Naive thymus-derived CD8-positive, alpha-beta T cell (primary cell): ENCODE results near the gene ATP8B3. TPM values are rescaled to one million over a fixed set of nuclear protein-coding genes. Genes with fewer than 3 reads are reported as not detected.

Experiments used
- ATAC-seq, 2 donors: fragments of 150-1000 bp; cut with Tn5 transposase in 1 of 2; sonication (Bioruptor Pico), chemical (Tn5 transposase) in 1 of 2; 1 replicate in 1 of 2; 2 replicates in 1 of 2; pipeline ENCODE4 v1.10.0; 2021; ENCODE audit warnings: mild to moderate bottlenecking in 2 of 2, moderate library complexity in 2 of 2
- POLR2A ChIA-PET: fragments of 350-600 bp; sonication (Branson Sonifier 250); formaldehyde crosslinking; loops from one replicate; lab custom pipeline; 2021; ENCODE audit warnings: antibody characterized with exemption; lab: Charles Lee
- DNase-seq, 10 donors: peaks; one replicate each; pipeline versions ENCODE4 v3.0.0 to v3.0.0-alpha.2; 2020 to 2022
- H3K27ac Mint-ChIP-seq, 10 donors: one replicate each; pipeline ENCODE4 v1.8.0; 2020 to 2022; ENCODE audit warnings: mild to moderate bottlenecking in 10 of 10, mixed read lengths in 10 of 10, moderate library complexity in 4 of 10, inconsistent platforms in 1 of 10
- H3K27me3 Mint-ChIP-seq, 5 donors: one replicate each; pipeline ENCODE4 v1.8.0; 2021 to 2022; ENCODE audit warnings: mixed read lengths in 5 of 5
- H3K36me3 Mint-ChIP-seq, 3 donors: one replicate each; pipeline ENCODE4 v1.8.0; 2020 to 2022; ENCODE audit warnings: mixed read lengths in 3 of 3, mild to moderate bottlenecking in 2 of 3, inconsistent platforms in 1 of 3
- H3K4me1 Mint-ChIP-seq, 4 donors: one replicate each; pipeline ENCODE4 v1.8.0; 2021 to 2022; ENCODE audit warnings: mixed read lengths in 4 of 4
- H3K4me3 Mint-ChIP-seq, 10 donors: one replicate each; pipeline ENCODE4 v1.8.0; 2020 to 2022; ENCODE audit warnings: mild to moderate bottlenecking in 10 of 10, mixed read lengths in 10 of 10, moderate library complexity in 6 of 10, inconsistent platforms in 1 of 10
- H3K9me3 Mint-ChIP-seq, 9 donors: one replicate each; pipeline ENCODE4 v1.8.0; 2020 to 2022; ENCODE audit warnings: mixed read lengths in 9 of 9, mild to moderate bottlenecking in 3 of 9, inconsistent platforms in 1 of 9, moderate library complexity in 1 of 9
- polyA plus RNA-seq, 3 donors: library from polyadenylated mRNA; unstranded; fragments of 300-500 nt; fragmentation: Illumina TruSeq; gene quantifications; one replicate each; pipeline ENCODE4 v1.2.3, GENCODE V29; 2021
- total RNA-seq, 8 experiments: library from RNA in 2 of 8; stranded (reverse) in 2 of 8; gene quantifications; one replicate each; pipeline ENCODE4 v1.2.3 and lab custom pipeline; 2021 to 2026

The ATP8B3 gene
- total and polyA plus RNA-seq, 5 experiments from 2014 or later, result 0.52 to 1.8 (median 1.3) TPM

DNA sequence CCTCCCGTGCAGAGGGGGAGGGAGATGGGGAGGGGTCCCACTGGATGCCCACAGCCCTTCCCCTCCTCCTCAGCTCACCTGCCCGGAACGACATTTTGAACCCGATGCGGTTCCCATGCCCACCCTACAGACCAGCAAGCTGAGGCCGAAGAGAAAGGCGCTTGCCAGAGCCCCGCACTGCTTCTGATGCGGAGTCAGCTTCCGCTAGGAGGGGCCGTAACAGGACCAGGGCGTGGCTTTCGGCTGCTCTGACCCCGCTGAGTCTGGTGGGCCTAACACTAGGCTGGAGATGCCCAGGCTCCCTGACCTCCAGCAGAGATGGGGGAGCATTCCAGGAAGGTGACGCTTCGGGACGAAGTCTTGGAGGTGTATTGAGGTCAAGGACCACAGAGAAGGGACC, 52.1 kb downstream of the ATP8B3 start:
- ATAC-seq (no peak), DNase-seq (no peak)
- H3K36me3 Mint-ChIP-seq, result peaks cover 0 to 7% (median 0%) of the 10 kb centered on the region in 3 donors
- H3K27ac Mint-ChIP-seq, result no peak overlapping the region
- H3K27me3 Mint-ChIP-seq, result peaks cover 25 to 87% (median 46%) of the 10 kb centered on the region in 5 donors
- POLR2A ChIA-PET, result no interaction called here
- peaks cover 2 to 15% (median 8%) of the 10 kb centered on the region in 4 donors for H3K4me1 Mint-ChIP-seq
- H3K4me3 Mint-ChIP-seq, result no peak overlapping the region
- peaks cover 0 to 2% (median 0%) of the 10 kb centered on the region in 9 donors for H3K9me3 Mint-ChIP-seq

DNA sequence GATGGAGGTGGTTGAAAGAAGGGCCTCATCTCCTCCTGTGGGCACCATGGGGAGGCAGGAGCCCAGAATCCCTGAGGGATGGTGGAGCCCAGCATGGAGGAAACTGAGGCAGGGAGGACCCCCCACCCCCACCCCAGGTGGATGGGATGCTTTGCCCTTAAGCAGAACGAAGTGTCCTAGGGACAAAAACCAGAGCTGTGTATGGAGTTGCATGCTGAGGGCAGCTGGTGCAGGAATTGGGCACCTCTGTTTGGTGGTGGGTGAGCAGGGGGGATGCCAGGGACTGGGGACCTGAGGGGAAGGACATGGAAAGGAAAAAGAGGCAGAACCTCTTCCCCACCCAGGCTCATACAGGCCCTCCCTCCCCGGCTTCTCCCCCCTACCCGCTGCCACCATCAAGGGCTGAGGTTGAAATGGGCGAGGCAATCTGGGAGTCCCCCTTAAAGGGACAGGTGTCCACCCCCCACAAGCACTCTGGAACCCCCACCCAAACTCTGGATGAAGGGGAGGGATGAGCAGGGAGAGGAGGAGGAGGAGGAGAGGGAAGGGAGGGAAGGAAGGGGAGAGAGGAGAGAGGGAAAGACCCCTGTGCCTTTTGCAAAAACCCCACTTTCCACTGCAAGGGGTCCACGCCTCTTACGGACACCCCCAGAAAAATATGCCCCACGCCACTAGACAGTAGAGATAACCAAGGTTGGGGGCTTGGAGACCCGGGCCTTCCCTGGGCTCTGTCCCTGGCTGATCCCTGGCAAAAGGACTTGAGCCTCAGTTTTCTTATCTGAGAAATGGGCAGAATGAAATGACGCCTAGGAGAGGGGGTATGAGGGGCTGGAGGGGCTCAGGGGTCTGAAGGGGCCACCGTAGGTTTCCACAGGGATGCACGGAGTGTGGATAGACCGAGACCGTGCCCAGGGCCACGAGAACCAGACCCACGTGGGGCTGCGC, 52.8 kb downstream of the ATP8B3 start:
- Mint-ChIP-seq H3K9me3 (peaks cover 0 to 2% (median 0%) of the 10 kb centered on the region in 9 donors), H3K4me1 (peaks cover 2 to 15% (median 8%) of the 10 kb centered on the region in 4 donors), H3K27ac (no peak overlapping the region), H3K27me3 (peaks cover 25 to 83% (median 42%) of the 10 kb centered on the region in 5 donors), H3K4me3 (no peak overlapping the region), H3K36me3 (peaks cover 0 to 7% (median 0%) of the 10 kb centered on the region in 3 donors)
- no peak for ATAC-seq
- POLR2A ChIA-PET, result no interaction called here
- no peak for DNase-seq

DNA sequence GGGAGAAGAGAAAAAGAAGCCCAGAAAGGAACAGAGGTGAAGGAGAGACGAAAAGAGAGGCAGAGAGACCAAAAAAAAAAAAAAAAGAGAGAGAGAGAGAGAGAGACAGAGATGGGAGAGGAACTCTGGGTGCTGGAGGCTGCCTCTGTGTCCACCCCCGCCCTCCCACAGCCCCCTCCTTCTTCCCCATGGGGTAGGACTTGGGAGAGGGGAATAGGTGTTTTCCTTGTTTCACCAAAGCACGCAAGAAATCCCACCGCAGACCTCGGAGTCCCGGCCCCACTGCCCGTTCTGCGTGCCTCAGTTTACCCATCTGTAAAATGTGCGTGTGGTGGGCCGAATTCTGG, 53.9 kb downstream of the ATP8B3 start:
- peaks cover 21 to 73% (median 37%) of the 10 kb centered on the region in 5 donors for H3K27me3 Mint-ChIP-seq
- no peak overlapping the region for H3K27ac Mint-ChIP-seq
- no peak overlapping the region for H3K4me3 Mint-ChIP-seq
- H3K4me1 Mint-ChIP-seq, result peaks cover 2 to 15% (median 8%) of the 10 kb centered on the region in 4 donors
- DNase-seq (no peak), ATAC-seq (no peak)
- H3K9me3 Mint-ChIP-seq, result peaks cover 0 to 2% (median 0%) of the 10 kb centered on the region in 9 donors
- H3K36me3 Mint-ChIP-seq, result peaks cover 0 to 7% (median 0%) of the 10 kb centered on the region in 3 donors
- POLR2A ChIA-PET, result no interaction called here

- Mint-ChIP-seq H3K4me1 (peaks cover 2 to 15% (median 8%) of the 10 kb centered on the region in 4 donors), H3K36me3 (peaks cover 0 to 7% (median 0%) of the 10 kb centered on the region in 3 donors), H3K4me3 (peak overlapping the region in 1 of 10 donors; percentile 33), H3K27ac (no peak overlapping the region), H3K27me3 (peaks cover 20 to 74% (median 37%) of the 10 kb centered on the region in 5 donors), H3K9me3 (peaks cover 0 to 2% (median 0%) of the 10 kb centered on the region in 9 donors)
- ATAC-seq (no peak), DNase-seq (no peak)
- POLR2A ChIA-PET, result no interaction called here
Observed at GRCh38 chr19:1757468-1758230, 54.4 kb downstream of the ATP8B3 start.

DNA sequence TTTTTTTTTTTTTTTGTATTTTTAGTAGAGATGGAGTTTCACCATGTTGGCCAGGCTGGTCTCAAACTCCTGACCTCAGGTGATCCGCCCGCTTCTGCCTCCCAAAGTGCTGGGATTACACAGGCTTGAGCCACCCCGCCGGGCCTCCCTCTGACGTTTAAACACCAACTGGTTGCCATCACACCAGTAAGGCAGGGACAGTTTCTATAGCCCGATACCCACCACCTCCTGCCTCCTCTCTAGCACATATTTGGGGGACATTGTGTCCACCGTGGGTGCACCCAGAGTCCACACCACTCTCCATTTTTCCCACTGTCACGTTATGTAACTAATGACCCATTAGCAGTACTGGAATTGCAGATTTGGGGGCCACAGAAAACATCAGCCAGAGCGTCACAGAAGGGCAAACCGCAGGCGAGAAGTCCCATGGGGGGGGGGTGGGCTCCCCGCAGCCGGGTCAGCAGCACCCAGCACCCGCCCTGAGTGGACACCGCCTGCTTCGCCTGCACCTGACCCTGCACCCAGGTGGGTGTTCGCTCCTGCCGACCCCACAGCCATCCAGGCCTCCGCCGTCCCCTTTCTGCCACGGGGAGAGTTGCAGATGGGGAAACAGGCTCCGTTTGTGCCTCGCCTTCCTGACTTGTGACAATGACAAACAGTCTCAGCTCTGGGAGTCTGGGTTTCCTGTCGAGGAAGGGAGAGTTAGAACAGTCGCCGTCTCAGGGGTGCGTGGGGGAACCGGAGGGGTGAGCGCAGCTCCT, 55.2 kb downstream of the ATP8B3 start:
- Mint-ChIP-seq H3K4me3 (peak overlapping the region in 3 of 10 donors; percentile 22 to 33 (median 31)), H3K9me3 (peaks cover 0 to 2% (median 0%) of the 10 kb centered on the region in 9 donors), H3K4me1 (peaks cover 2 to 15% (median 8%) of the 10 kb centered on the region in 4 donors), H3K27me3 (peaks cover 22 to 80% (median 38%) of the 10 kb centered on the region in 5 donors), H3K27ac (no peak overlapping the region), H3K36me3 (peaks cover 0 to 7% (median 0%) of the 10 kb centered on the region in 3 donors)
- ATAC-seq (no peak), DNase-seq (no peak)
- POLR2A ChIA-PET, result no interaction called here

GRCh38 chr19:1756264-1756663, 55.8 kb downstream of the ATP8B3 start:
- H3K36me3 Mint-ChIP-seq, result peaks cover 0 to 7% (median 0%) of the 10 kb centered on the region in 3 donors
- DNase-seq (no peak), ATAC-seq (no peak)
- peak overlapping the region in 1 of 10 donors; percentile 62 for H3K27ac Mint-ChIP-seq
- peaks cover 26 to 80% (median 35%) of the 10 kb centered on the region in 5 donors for H3K27me3 Mint-ChIP-seq
- POLR2A ChIA-PET, result no interaction called here
- H3K4me3 Mint-ChIP-seq, result no peak overlapping the region
- peaks cover 2 to 15% (median 11%) of the 10 kb centered on the region in 4 donors for H3K4me1 Mint-ChIP-seq
- H3K9me3 Mint-ChIP-seq, result peaks cover 0 to 2% (median 0%) of the 10 kb centered on the region in 9 donors

- peak overlapping the region in 6 of 10 donors; percentile 26 to 56 (median 48) for H3K4me3 Mint-ChIP-seq
- H3K9me3 Mint-ChIP-seq, result peaks cover 0 to 2% (median 0%) of the 10 kb centered on the region in 9 donors
- DNase-seq (no peak), ATAC-seq (no peak)
- POLR2A ChIA-PET, result no interaction called here
- H3K36me3 Mint-ChIP-seq, result peaks cover 0 to 7% (median 0%) of the 10 kb centered on the region in 3 donors
- peak overlapping the region in 2 of 10 donors; percentile 39 to 40 for H3K27ac Mint-ChIP-seq
- peaks cover 22 to 80% (median 32%) of the 10 kb centered on the region in 5 donors for H3K27me3 Mint-ChIP-seq
- peaks cover 2 to 15% (median 12%) of the 10 kb centered on the region in 4 donors for H3K4me1 Mint-ChIP-seq
Observed at GRCh38 chr19:1755467-1756171, 56.5 kb downstream of the ATP8B3 start.

- Mint-ChIP-seq H3K36me3 (peaks cover 0 to 7% (median 0%) of the 10 kb centered on the region in 3 donors), H3K27me3 (peaks cover 26 to 80% (median 37%) of the 10 kb centered on the region in 5 donors), H3K4me3 (peak overlapping the region in 2 of 10 donors; percentile 47 to 56), H3K9me3 (peaks cover 0 to 2% (median 0%) of the 10 kb centered on the region in 9 donors), H3K4me1 (peaks cover 5 to 21% (median 17%) of the 10 kb centered on the region in 4 donors), H3K27ac (no peak overlapping the region)
- ATAC-seq, result no peak
- no peak for DNase-seq
- POLR2A ChIA-PET, result no interaction called here
Observed at GRCh38 chr19:1754636-1755466, 57.2 kb downstream of the ATP8B3 start.

GRCh38 chr19:1754018-1754635, 57.9 kb downstream of the ATP8B3 start:
- POLR2A ChIA-PET, result no interaction called here
- H3K4me3 Mint-ChIP-seq, result no peak overlapping the region
- DNase-seq (no peak), ATAC-seq (no peak)
- peaks cover 5 to 22% (median 17%) of the 10 kb centered on the region in 4 donors for H3K4me1 Mint-ChIP-seq
- H3K36me3 Mint-ChIP-seq, result peaks cover 0 to 7% (median 0%) of the 10 kb centered on the region in 3 donors
- peaks cover 26 to 76% (median 33%) of the 10 kb centered on the region in 5 donors for H3K27me3 Mint-ChIP-seq
- peaks cover 0 to 2% (median 0%) of the 10 kb centered on the region in 9 donors for H3K9me3 Mint-ChIP-seq
- H3K27ac Mint-ChIP-seq, result no peak overlapping the region
